HL-60 (cell line): ENCODE results near the gene SCG2.

Source experiments
- DNase-seq, 2 experiments: peaks; one replicate each; pipeline ENCODE4 v3.0.0-alpha.2; 2010 to 2020; ENCODE audit warnings: low read depth in 1 of 2, low spot score in 1 of 2
- H3K27ac ChIP-seq: fragments of 250-450 bp; sonication (Bioruptor Pico); replicated peaks from 2 replicates; pipeline ENCODE4 v1.5.1; 2020; ENCODE audit warnings: mild to moderate bottlenecking, moderate library complexity
- H3K27me3 ChIP-seq: fragments of 250-450 bp; sonication (Bioruptor Pico); 2 replicates; pipeline ENCODE4 v1.5.1; 2021; ENCODE audit warnings: mild to moderate bottlenecking, moderate library complexity; ENCODE audit not compliant: insufficient read depth, poor library complexity, severe bottlenecking
- H3K4me3 ChIP-seq: replicated peaks from 2 replicates; pipeline ENCODE4 v1.5.1; 2011; ENCODE audit warnings: mild to moderate bottlenecking, control low read depth, low read length; ENCODE audit not compliant: insufficient read depth
- CTCF ChIP-seq: IDR thresholded peaks from one replicate; pipeline ENCODE4 v1.5.1; 2011; ENCODE audit warnings: low read length, control low read depth, inconsistent platforms; ENCODE audit not compliant: insufficient read depth
- GABPA ChIP-seq: IDR thresholded peaks from 2 replicates; pipeline ENCODE4 v1.6.1; 2012; ENCODE audit warnings: low read depth
- POLR2AphosphoS5 ChIP-seq: IDR thresholded peaks from 2 replicates; pipeline ENCODE4 v1.6.1; 2012; ENCODE audit warnings: low read depth
- REST ChIP-seq: IDR thresholded peaks from 2 replicates; pipeline ENCODE4 v1.6.1; 2012; ENCODE audit warnings: low read depth; ENCODE audit not compliant: insufficient replicate concordance
- SPI1 ChIP-seq: IDR thresholded peaks from 2 replicates; pipeline ENCODE4 v1.6.1; 2012; ENCODE audit warnings: low read depth, mild to moderate bottlenecking, borderline replicate concordance

Gene SCG2

GRCh38 chr2:223589901-223590300 is 12.3 kb downstream of the SCG2 start:
- no peak overlapping the region for H3K4me3 ChIP-seq

GRCh38 chr2:223588251-223588650 is 13.9 kb downstream of the SCG2 start:
- H3K27ac ChIP-seq, result no peak overlapping the region
- no peaks in the 10 kb centered on the region for H3K27me3 ChIP-seq
- no peak overlapping the region for H3K4me3 ChIP-seq
- TF ChIP-seq GABPA, result no peak
- no peak for TF ChIP-seq POLR2AphosphoS5
- TF ChIP-seq REST, result no peak
- TF ChIP-seq CTCF, result no peak
- no peak for TF ChIP-seq SPI1
- DNase-seq, result no peak

More at GRCh38 chr2:223589901-223590300, 12.3 kb downstream of the SCG2 start:
- DNase-seq, result peak in 1 of 2 experiments; percentile 11
- no peak overlapping the region for H3K27ac ChIP-seq
- no peaks in the 10 kb centered on the region for H3K27me3 ChIP-seq
- TF ChIP-seq REST, result no peak
- TF ChIP-seq SPI1, result peak; percentile 84; the same call in 1 of the 2 replicates

- DNase-seq, result no peak
- Histone ChIP-seq H3K27me3 (no peaks in the 10 kb centered on the region), H3K27ac (no peak overlapping the region), H3K4me3 (no peak overlapping the region)
- TF ChIP-seq POLR2AphosphoS5 (no peak), SPI1 (no peak), REST (no peak)
Observed at GRCh38 chr2:223587301-223587700, 14.9 kb downstream of the SCG2 start.

GRCh38 chr2:223586261-223586660 is 15.9 kb downstream of the SCG2 start:
- DNase-seq, result no peak
- Histone ChIP-seq H3K4me3 (no peak overlapping the region), H3K27me3 (no peaks in the 10 kb centered on the region), H3K27ac (no peak overlapping the region)
- no peak for TF ChIP-seq REST
- no peak for TF ChIP-seq CTCF
- no peak for TF ChIP-seq GABPA
